ENCODE results near the gene RTKN2.

Gene RTKN2

GRCh38 chr10:62214364-62214874, 54.2 kb downstream of the RTKN2 start:
- DNase-seq: no peak

- DNase-seq: no peak
Measured at GRCh38 chr10:62205750-62206399, 62.8 kb downstream of the RTKN2 start.

- no peak for DNase-seq
Measured at GRCh38 chr10:62199584-62199983, 69.1 kb downstream of the RTKN2 start.

GRCh38 chr10:62196528-62196927, 72.1 kb downstream of the RTKN2 start:
- no peak for DNase-seq

- no peak for DNase-seq
Measured at GRCh38 chr10:62195675-62195926, 73.0 kb downstream of the RTKN2 start.

GRCh38 chr10:62194924-62195674, 73.5 kb downstream of the RTKN2 start:
- DNase-seq: no peak

GRCh38 chr10:62193479-62193878, 75.2 kb downstream of the RTKN2 start:
- no peak for DNase-seq

- no peak for DNase-seq
Measured at GRCh38 chr10:62189131-62189530, 79.5 kb downstream of the RTKN2 start.

- no peak for DNase-seq
Measured at GRCh38 chr10:62188021-62188616, 80.5 kb downstream of the RTKN2 start.

GRCh38 chr10:62186999-62187675, 81.5 kb downstream of the RTKN2 start:
- DNase-seq: no peak

GRCh38 chr10:62185919-62186692, 82.5 kb downstream of the RTKN2 start:
- no peak for DNase-seq

GRCh38 chr10:62183857-62184795, 84.5 kb downstream of the RTKN2 start:
- DNase-seq: no peak

- DNase-seq: no peak
Measured at GRCh38 chr10:62183442-62183841, 85.2 kb downstream of the RTKN2 start.

- DNase-seq: no peak
Measured at GRCh38 chr10:62182595-62182994, 86.0 kb downstream of the RTKN2 start.

- no peak for DNase-seq
Measured at GRCh38 chr10:62182171-62182570, 86.5 kb downstream of the RTKN2 start.

- DNase-seq: no peak
Measured at GRCh38 chr10:62180677-62181076, 88.0 kb downstream of the RTKN2 start.

GRCh38 chr10:62178568-62178967, 90.1 kb downstream of the RTKN2 start:
- no peak for DNase-seq

- DNase-seq: no peak
Measured at GRCh38 chr10:62177111-62177510, 91.5 kb downstream of the RTKN2 start.

GRCh38 chr10:62175251-62175650, 93.4 kb downstream of the RTKN2 start:
- no peak for DNase-seq

GRCh38 chr10:62172465-62172864, 96.2 kb downstream of the RTKN2 start:
- no peak for DNase-seq

GRCh38 chr10:62171791-62172190, 96.9 kb downstream of the RTKN2 start:
- no peak for DNase-seq

GRCh38 chr10:62170732-62171131, 97.9 kb downstream of the RTKN2 start:
- DNase-seq: no peak
